NCI-H2081 (cell line): Measurements from ENCODE around the gene RNF166.
A peak's percentile ranks its signal among the peaks of the same experiment; 100 is the strongest.

Experiments
- DNase-seq, 2 experiments: peaks; one replicate each; lab custom pipeline; 2025; lab: John Stamatoyannopoulos, UW

Gene RNF166

DNA sequence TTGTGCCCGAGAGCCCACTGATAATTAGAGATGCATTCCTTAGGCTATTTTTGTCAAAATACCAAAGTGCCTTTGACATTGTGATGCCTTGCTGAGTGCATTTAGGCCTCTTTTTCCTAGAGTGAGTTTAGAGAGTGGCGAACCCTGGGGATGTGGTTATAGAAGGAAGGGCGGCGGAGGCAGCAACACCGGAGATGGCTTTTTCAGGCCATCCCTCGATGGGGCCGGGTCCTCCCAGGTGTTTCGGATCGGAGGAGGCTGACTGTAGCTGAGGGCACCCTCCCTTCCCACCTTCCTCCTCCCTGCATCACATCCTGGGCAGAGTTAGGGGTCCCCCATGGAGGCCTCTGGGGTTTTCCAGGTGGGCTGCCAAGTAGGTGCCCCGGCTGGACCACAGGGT is 13.3 kb downstream of the RNF166 start:
- no peak for DNase-seq

GRCh38 chr16:88691924-88692560 is 14.2 kb downstream of the RNF166 start:
- no peak for DNase-seq

DNA sequence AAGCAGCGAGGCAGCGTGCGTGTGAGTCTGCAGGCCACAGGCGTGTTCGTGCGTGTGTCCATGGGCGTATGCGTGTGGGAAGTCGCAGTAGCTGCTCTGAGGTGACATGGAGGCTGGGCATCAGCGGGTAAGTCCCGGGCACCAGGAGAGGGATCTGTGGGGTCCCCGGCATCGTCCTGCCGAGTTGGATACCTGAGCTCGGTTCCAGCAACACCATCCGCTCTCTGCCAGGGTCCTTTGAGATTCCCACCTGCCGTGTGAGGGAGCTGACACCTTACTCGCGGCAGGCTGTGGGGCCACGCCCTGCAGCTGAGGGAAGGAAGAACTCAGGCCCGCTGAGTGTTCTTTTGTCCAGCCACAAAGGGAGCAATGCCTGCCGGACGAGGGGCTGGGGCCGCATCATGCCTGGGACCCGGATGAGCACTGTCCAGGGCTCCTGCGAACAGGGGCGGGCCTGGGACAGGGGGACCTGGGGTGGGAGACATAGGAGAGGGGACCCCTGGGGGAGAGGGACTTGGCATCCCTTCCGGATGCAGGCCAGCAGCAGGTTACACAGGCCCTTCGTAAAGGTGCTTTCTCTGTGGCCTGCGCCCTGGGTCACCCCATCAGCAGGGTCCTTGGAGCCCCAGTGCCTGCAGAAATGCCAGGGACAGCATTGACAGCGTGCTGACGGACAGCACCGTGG is 14.9 kb downstream of the RNF166 start:
- no peak for DNase-seq

DNA sequence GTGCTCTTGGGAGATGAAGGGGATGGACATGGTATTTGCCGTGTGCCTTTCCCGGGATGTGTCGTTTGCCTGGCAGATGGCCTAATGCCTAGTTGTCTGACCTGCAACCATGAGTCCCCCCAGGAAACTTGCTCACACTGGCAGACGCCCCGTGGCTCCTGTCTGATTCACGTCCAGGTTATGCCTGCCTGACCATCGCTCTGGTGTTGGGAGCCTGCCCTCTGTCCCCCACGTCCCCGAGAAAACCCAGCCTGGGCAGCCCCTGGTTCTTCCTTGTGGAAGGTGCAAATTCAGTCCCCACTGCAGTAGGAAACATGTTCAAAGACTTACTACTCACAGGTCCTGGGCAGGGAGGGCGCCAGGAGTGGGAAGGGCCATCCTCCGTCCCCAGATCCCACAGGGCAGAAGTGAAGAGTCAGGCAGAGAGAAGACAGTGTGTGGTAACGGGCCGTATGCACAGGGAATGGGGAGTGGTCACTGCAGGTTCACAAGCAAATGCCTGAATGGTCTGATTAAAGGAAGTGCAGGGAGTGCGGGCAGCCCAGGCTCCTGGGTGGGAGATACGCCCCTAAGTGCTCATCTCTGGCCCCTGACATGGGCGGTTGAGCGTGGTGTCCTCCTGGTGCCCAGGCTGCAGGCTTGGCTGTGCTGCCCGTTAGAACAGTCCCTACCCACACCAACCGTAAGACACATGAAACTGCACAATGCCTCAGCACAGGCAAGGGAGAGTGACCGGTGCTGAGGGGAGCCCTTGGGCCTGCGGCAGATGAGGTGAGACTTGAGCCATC is 15.7 kb downstream of the RNF166 start:
- DNase-seq: no peak

DNA sequence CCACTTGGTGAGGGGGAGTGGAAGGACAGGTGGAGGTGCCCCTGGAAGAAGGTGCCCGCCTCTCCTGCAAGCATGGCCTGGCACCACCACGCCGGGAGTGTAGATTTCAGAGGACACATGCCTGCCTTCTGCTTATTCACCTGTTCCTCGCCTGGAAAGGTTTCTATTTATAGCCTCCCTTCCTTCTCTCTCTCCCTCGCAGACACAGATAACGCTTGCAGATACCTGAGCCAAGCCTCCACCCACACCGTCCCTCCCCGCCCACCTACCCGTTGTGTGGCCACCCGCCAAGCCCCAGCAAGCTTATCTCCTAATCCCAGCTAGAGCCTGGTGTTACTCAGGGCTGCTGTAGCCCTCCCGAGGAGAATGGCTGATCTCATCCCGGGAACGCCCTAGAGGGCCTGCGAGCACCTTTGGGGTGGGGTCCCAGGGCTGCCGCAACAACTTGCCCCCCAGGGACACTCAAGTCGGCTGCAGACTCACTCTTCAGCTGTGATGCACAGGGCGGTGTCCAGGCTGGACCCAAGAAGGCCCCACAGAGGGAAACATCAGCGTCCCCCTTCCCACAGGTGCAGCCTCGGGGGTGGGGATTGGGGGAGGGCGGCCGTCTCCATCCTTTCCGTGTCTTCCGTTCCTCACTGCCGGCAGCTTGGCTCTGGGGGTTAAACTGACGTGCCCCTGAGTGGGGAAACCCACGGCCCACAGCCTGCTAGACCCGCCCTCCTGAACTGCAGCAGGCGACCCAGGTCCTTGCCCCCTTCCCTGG is 18.0 kb downstream of the RNF166 start:
- DNase-seq: peak; percentile 54 to 69

GRCh38 chr16:88687676-88688012 is 18.6 kb downstream of the RNF166 start:
- DNase-seq: no peak

- no peak for DNase-seq
These were observed 19.0 kb downstream of the RNF166 start for GRCh38 chr16:88687254-88687576.

GRCh38 chr16:88686439-88687253 is 19.6 kb downstream of the RNF166 start, which contains the start of gene SNAI3:
TSS of gene SNAI3 (minus strand) at chr16:88686507. CDS start at chr16:88686406, 101 bp downstream.
- peak; percentile 64 to 73 for DNase-seq

- DNase-seq: peak in 1 of 2 experiments; percentile 64
These were observed 20.2 kb downstream of the RNF166 start for GRCh38 chr16:88686062-88686438.

- DNase-seq: no peak
These were observed 20.8 kb downstream of the RNF166 start for GRCh38 chr16:88685156-88686061.

GRCh38 chr16:88684569-88685155 is 21.5 kb downstream of the RNF166 start:
- DNase-seq: no peak

- no peak for DNase-seq
These were observed 24.3 kb downstream of the RNF166 start for GRCh38 chr16:88681709-88682451.

- DNase-seq: no peak
These were observed 25.0 kb downstream of the RNF166 start for GRCh38 chr16:88681084-88681680.

DNA sequence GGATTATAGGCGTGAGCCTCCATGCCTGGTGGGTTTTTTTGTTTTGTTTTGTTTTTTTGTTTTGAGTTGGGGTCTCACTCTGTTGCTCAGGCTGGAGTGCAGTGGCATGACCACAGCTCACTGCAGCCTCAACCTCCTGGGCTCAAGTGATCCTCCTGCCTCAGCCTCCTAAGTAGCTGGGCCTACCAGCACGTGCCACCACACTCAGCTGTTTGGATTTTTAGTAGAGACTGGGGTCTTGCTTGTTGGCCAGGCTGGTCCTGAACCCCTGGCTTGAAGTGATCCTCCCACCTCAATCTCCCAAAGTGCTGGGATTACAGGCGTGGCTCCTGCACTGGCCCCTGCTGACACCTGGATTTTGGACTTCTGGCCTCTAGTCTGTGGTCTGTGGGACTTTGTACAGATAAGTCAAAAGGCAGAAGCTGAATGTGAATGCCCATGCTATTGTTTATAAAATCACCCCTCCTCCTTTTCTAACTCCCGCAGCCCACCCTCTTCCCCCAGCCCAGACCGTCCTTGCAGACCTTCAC is 25.6 kb downstream of the RNF166 start:
- no peak for DNase-seq

DNA sequence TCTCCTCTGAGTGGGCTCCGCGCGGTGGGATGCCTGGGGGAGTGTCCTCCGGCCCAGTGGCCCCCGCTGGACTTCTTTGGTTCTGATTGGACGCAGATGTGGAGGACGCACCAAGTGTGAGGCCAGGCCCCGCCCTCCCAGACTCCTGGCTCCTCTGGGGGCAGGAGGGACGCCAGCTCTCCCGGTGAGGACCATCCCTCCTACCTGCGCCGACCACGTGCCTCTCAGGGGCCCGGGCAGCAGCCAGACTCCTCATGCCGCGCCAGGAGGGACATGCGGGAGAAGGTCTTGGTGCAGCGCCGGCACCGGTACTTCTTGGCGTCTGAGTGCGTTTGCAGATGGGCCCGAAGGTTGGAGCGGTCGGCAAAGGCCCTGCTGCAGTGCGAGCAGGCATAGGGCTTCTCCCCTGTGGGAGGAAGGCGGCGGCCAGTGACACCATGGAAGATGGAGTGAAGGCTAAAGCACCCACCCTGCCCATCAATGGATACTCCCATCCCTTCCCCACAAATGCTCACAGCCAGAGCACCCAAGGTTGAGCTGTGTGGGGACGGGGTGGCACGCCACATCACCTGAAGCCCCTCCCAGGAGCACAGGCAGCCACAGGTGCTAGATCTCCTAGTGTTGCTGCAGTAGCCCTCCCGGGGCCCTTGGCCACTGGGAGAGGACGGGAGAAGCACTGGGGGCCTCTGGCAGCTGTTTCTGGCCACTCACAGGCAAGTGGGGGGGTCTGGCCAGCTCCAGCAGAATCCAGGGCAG is 27.8 kb downstream of the RNF166 start:
- no peak for DNase-seq

DNA sequence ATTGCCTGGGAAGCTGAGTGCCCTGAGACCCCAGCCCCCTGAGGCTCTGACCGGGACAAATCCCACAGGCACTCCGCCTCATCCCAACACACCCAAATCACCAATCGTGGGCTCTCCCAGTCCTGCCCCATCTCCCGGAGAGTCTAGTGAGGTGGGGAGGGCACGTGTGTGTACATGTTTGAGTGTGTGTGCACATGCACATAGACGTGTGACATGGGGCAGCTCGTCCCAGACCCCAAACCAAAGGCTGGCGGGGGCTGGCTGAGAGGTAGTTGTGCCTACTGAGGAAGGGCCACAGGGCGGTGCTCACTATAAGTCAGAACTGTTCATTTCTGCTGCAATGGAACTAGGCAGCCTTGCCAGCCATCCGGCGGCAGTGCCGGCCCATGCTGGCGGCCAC is 28.5 kb downstream of the RNF166 start:
- DNase-seq: no peak

GRCh38 chr16:88676502-88677242 is 29.5 kb downstream of the RNF166 start:
- no peak for DNase-seq
